NCI-H146 (cell line): ENCODE data around the gene LOXL1.
"Not testable (repeated sequence)": the region's sequence is repeated elsewhere in the genome, so short reads cannot be mapped to it uniquely, and the experiment has no call there.

ENCODE experiments used
- DNase-seq: peaks from one replicate; lab custom pipeline; 2025; lab: John Stamatoyannopoulos, UW

LOXL1 gene

DNA sequence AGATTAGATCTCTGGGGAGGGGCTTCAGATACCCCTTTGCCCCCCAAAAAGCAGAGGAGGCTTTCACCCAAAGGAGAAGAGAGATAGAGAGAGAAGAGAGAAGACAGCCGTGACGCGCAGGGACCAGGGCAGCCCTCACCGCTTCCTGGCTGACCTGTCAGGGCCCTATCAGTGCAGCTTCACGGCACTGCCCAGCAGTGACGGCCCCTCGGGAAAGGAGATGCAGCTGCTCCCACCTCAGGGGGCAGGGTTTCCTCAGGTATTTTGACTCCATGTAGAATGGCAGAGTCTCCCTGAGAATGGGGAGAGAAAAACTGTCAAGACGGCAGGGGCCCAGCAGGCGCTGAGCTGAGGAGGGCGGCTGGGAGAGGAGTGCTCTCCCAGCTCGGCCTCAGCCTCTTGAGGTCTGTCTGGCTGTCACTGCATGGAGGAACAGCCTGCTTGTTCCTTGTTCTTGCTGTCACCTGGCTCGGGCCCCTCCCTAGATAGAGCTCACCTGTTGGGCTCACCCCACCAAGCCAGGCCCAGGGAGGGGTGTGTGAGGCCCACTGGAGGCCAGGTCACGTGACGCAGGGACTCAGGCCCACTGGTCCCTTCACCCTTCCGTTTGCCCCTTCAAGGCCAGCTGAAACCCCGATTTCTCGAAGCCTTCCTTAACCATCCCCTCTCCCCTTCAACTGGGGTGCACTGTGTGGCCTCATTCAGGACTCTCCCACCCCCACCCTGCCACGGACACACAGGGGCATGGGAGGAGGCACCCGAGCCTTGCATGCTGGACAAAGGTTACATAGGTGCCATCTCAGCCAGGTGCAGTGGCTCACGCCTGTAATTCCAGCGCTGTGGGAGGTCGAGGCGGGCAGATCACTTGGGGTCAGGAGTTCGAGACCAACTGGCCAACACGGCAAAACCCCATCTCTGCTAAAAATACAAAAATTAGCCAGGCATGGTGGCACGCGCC lies 28.2 kb downstream of the LOXL1 start:
- DNase-seq, result no peak

DNA sequence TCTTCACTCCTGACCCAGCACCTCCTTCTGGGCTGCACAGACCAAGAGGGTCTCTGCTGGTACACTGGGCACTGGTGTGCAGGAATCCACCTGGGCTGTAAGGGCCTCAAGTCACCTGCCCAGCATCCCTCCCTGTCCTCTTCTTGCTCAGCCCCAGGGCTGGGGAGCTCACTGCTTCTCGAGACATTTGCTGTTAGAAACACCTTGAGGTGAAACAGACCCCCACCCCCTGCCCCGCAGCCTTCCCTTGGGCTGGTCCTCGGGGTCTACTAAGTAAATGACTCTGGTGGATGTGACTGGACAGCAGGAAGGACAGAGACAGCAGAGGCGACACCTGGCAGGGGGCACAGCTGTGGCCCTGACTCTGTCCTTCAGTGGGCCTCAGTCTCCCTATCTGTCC lies 29.1 kb downstream of the LOXL1 start:
- DNase-seq, result no peak

DNA sequence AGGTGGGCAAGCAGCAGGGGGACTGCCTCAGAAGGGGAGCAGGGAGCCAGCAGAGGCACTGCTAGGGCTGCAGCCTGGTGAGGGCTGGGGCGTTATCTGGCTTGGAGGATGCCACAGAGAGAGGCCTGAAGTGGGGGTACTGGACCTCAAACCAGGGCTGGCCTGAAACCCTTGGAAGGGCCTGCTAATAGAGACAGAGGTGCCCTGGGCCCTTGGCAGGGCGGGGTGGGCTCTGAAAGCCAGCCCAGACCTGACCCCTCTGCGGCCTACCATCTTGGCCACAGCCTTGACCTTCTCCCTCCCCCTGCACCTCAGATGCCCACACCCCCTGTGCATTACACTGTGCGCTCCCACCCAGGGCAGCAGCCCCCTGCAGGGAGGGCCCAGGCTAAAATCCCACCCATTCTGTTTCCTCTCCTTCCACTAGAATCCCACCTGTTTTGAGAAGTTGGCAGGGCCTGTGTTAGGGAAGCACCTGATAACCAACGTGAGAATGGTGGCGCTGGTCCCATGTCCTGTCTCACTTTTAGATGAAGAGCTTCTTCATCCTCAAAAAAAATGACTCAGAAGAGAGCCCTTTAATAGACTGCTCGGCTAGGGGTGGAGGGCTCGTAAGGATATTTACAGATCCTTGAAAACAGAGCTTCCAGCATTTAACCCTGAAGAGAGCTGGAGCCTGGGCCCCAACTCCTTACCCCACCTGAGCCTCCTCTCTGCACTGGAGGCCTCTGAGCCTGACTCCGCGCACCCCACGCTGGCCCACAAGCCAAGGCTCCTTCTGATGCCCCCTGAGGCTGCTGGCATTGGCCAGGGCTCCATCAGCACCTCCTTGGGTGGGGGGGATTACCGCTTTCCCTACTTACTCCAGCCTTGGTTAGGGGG lies 29.8 kb downstream of the LOXL1 start:
- no peak for DNase-seq

DNA sequence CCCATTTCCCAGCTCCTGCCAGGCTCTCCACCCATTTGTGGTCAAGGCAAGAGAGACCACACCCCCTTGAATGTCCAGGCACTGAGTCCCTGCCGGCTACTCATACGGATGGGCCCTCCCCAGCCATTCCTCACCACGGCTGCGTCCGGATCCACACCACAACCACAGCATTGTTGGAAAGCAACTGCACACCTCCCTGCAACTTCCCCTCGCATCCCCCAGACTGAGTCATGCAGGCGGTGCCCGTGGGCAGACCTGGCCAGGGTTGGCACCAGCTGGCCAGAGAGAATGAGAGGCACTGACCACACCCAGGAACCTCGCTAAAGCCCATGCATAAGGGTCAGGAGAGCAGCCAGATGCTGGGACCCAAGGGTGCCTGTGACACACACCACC lies 30.5 kb downstream of the LOXL1 start:
- DNase-seq, result no peak

DNA sequence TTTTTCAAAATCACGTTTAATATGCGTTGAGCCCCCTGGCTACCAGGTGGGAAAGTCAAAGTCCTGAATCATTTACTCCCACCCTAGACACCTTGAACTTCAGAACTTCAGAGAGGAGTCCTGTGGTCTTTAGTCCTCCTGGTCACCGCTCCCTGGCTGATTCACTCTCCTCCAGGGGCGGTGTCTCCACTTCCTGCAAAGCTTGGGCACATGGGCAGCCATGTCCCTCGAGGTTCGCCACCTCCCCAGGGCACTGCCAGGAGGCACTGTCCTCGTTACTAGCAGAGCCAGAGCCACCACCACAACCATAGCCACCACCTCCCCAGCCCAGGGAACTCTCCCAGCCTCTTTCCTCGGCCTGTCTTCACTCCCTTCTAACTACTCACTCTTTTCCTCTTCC lies 31.0 kb downstream of the LOXL1 start:
- no peak for DNase-seq

DNA sequence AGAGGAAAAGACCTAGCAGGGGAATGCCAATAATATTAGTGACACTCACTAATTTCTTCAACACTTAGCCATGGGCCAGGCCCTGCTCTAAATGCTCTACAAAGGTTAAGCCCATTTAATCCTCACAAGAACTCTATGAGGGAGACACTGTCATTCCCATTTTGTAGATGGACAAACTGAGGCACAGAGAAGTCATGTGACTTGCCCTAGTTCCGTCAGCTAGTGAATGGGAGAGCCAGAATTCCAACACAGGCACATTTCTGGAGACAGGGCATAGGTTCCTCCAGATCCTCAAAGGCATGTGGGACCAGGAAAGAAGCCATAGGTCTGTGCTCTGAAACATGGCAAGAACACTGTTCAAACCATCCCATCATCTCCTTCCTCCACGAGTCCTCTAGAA lies 31.5 kb downstream of the LOXL1 start:
- DNase-seq, result no peak

DNA sequence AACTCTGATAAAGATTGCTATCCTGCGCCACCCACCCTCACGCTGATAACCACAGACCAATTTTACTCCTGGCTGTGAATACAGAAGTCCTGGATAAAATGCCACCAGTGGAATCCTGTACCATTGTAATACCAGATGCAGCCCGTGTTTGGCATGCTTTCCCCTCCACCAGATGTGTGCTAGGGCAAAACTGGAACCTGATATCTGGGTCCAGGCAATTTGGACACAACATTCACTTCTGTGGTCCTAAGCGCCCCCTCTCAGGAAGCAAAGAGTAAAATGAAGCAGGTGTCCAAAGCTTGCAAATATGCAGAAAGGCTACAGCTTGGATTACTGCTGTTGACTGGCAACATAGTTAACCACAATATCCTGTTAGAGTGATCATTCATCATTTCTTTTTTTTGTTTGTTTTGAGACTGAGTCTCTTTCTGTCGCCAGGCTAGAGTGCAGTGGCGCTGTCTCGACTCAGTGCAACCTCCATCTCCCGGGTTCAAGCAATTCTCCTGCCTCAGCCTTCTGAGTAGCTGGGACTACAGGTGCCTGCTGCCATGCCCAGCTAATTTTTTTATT lies 32.8 kb downstream of the LOXL1 start:
- no peak for DNase-seq

DNA sequence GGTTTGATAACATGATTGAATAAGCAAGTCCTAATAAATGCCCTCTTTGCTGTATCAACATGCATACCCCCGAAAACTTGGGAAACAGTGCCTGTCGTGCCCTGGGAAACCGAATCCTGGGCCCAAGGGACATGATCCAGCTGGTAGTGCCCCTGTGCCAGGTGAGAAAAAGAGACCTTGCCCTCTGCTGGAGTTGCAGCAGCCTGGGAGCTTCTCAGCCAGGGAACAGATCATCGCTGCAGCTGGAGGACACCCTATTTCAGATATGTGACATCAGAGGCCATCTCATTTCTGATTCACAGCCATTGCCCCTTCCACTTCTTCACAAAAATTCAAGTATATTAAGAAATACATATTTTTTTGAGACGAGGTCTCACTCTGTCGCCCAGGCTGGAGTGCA lies 33.5 kb downstream of the LOXL1 start:
- no peak for DNase-seq

DNA sequence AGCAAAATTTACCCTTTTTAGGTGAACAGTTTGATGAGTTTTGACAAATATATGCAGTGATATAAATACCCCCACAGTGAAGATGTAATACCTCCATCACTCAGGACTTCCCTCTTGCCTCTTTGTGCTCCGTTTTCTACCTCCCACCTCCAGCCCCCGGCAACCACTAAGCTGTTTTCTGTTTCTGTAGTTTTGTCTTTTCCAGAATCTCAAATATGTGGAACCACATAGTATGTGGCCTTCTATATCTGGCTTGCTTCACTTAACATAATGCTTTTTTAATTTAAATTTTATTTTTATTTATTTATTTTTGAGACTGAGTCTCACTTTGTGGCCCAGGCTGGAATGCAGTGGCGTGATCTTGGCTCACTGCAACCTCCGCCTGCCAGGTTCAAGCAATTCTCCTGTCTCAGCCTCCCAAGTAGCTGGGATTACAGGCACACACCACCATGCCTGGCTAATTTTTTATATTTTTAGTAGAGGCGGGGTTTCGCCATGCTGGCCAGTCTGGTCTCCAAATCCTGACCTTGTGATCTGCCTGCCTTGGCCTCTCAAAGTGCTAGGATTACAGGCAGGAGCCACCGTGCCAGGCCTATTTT lies 34.3 kb downstream of the LOXL1 start:
- not testable (repeated sequence) for DNase-seq

DNA sequence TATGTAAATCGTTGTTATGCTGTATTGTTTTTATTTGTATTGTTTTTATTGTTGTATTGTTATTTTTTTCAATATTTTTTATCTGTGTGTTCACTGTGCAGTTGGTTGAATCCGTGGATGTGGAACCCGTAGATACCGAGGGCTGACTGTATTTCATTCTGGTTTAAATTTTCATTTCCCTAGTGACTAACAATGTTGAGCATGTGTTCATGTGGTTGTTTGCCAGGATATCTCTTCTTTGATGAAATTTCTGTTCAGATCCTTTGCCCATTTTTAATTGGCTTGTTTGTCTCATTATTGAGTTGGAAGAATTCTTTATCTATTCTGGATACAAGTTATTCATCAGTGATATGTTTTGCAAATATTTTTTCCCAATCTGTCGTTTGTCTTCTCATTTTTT lies 36.2 kb downstream of the LOXL1 start:
- no peak for DNase-seq

DNA sequence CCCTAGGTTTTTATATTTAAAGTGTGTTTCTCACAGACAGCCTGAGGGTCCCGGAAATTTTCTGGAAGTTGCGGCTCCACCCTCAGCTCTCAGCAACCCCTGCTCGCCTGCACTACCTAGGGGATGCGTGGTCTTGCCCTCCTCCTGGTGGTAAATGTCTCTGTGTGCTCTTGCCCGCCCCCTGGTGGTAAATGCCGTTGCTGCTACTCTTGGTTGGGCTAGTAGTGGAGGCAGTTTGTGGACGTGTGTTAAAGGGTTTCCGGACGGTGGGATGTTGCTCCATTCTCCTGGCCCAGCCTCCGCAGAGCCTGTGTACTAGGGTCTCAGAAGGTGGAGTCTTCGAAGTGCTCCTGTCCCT lies 38.5 kb downstream of the LOXL1 start:
- DNase-seq, result peak; percentile 71

DNA sequence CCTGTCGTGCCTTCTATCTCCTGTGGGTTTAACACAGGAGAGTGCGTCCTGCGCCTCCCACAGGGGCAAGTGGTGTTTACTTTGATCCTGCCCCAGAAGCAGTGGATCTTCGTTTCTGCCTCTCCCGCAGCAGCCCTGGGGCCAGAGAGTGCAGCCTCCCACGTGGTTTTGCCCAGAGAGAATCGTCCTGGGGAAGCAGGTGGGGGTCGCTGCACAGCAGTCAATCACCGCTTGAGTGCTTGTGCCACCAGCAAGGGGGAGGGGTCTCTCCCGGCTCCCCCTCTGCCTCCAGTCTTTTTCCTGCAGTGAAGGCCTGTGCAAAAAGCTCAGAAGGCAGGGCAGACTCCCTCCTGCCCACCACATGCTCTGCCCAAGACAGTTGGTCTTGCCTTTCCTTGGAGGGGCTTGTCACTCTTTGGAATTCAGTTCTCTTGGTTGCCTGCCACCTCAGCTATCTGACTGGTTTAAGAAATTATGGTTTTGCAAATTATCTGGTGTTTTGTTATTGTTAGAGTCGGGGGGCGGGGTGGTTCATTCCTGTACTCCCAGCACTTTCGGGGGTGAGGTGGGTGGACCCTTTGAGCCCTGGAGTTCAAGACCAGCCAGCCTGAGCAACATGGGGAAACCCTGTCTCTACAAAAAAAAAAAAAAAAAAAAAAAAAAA lies 39.0 kb downstream of the LOXL1 start:
- DNase-seq, result peak; percentile 14

DNA sequence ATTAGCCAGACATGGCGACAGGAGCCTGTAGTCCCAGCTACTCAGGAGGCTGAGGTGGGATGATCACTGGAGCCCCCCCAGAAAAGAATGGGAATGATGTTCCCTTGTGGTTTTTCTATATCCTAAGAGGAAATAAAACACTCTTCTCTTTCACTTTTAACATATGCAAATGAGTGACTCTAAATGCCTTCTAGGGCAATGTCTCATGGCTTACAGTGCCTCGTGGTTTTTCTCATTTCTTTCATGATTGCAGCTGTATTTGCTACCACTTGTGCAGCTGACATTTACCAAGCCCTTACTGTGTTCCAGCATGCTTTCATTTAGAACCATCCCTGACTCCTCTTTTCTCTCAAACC lies 39.5 kb downstream of the LOXL1 start:
- peak; percentile 2 for DNase-seq

DNA sequence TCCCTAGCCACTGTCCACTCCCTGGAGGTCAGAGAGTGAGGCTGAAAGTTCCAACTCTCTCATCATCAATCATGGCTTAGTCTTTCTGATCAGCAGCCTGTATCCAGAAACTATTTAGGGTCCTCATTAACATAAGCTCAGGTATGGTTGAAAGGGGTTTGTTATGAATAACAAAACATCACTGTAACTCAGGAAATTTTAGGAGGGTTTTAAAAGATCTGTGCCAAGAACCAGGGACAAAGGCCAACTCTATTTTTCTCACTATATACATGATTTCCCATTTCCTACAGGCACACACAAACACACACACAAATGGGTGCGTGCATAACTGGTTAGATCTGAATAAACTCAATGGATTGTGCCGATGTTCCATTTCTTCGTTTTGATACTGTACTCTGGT lies 42.2 kb downstream of the LOXL1 start:
- no peak for DNase-seq

DNA sequence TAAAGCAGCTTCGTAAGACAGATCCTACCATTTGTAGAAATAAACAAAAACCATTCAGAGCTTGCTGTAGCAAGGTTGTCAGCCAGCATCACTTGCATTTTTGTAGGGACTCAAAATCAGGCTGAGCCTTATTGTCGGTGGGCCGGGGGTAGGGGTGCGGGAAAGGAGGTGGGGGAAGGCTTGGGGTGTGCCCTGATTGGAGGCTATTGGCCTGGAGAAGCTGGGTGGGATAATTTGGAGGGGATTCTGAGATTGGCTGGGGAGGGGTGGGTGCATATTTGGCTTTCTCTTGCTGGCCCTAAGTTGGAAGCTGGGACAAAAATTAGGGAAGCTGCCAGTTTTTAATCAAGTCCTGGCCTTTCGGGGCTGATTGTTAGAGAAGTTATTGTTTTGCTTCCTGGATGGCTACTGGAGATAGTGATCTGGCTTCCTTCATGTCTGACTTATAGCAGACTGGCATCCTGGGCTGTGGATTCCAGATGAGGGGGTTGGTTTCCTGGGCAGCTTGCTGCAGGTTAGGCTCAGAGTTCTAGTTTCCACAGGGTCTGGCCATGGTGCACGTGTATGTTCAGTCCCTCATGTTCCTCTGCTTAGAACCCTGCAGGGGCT lies 43.0 kb downstream of the LOXL1 start:
- DNase-seq, result no peak

DNA sequence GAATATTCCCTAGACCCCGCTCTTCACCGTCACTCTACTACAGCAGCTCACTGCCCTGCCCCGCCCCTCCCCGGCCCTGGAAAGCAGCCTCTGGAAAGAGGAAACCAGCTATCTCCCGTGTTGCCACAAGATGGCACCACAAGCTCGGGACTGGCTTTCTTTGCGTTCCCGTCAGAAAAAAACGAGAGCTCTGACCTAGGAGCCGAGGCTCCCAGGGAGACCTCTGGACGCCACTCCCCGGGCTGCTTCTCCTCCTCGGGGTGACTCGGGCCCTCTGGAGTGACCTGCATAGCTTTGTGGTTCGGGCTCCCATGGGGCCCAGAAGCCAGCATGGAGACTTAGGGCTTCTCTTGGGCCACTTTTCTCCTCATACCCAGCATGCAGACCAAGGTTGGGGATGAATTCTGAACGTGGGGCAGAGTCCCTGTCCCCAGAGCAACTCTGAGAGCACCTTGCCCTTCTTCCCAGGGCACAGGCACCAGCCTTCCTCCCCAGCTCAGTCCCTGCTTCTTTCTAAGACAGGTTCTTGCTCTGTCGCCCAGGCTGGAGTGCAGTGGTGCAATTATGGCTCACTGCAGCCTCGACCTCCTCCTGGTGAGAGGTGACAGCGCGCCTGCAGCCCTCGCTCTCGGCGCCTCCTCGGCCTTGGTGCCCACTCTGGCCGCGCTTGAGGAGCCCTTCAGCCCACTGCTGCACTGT lies 46.9 kb downstream of the LOXL1 start:
- peak; percentile 78 for DNase-seq

DNA sequence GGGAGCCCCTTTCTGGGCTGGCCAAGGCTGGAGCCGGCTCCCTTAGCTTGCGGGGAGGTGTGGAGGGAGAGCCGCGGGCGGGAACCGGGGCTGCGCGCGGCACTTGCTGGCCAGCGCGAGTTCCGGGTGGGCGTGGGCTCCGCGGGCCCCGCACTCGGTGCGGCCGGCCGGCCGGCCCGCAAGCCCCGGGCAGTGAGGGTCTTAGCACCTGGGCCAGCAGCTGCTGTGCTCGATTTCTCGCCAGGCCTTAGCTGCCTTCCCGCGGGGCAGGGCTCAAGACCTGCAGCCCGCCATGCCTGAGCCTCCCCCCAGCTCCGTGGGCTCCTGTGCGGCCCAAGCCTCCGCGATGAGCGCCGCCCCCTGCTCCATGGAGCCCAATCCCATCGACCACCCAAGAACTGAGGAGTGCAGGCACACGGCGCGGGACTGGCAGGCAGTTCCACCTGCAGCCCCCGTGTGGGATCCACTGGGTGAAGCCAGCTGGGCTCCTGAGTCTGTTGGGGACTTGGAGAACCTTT lies 47.5 kb downstream of the LOXL1 start:
- not testable (repeated sequence) for DNase-seq

DNA sequence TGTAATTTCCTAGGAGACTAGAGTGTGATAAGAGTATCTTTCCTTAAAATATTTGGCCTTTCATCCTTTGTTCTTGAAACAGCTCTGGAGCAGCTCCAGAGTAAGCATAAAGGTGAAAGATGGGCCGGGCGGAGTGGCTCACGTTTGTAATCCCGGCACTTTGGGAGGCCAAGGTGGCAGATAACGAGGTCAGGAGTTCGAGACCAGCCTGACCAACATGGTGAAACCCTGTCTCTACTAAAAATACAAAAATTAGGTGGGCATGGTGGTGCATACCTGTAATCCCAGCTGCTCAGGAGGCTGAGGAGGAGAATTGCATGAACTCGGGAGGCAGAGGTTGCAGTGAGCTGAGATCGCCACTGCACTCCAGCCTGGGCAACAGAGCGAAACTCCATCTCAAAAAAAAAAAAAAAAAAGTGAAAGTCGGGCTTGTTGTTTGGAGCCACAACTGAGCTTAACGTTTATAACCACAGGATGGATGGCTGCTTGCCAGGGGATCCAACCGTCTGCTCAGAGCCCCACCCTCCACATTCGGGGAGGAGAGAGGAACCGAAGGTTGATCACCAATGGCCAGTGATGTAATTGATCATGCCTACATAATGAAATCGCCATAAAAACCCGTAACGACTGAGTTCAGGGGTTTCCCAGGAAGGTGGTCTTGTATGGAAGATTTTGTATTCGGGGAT lies 49.3 kb downstream of the LOXL1 start:
- peak; percentile 19 for DNase-seq

DNA sequence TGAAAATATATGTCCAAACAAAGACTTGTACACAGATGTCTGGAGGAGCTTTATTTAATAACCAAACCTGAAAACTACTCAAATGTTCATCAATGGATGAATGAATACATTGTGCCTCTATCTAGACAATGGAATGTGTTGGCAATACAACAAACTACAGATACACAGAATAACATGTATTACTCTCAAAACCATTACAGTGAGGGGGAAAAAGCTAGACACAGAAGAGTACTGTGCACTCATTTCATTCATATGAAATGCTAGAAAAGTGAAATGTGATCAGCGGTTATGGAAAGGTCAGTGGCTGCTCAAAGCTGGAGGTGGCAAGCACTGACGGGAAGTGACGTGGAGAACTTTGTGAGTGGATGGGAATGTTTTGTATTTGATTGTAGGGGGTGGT lies 52.6 kb downstream of the LOXL1 start:
- DNase-seq, result no peak

DNA sequence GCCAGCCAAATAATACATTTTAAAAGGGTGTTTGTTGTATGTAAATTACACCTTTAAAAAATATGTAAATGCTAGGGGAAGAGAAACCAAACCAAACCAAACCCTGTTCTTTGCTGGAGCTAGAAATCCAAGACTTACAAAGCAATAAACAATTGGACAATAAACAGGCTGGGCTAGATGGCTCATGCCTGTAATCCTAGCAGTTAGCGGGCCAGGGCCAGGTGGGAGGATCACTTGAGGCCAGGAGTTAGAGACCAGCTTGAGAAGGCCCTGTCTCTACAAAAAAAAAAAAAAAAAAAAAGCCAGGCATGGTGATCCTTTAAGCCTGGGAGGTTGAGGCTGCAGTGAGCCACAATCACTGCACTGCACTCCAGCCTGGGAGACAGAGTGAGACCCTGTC lies 53.4 kb downstream of the LOXL1 start:
- no peak for DNase-seq
